ENCODE results near the gene TNS1. TPM values are rescaled to one million over a fixed set of nuclear protein-coding genes. Genes with fewer than 3 reads are reported as not detected.

The TNS1 gene
- total and polyA plus RNA-seq, 2 donors = 191 to 576 TPM

DNA sequence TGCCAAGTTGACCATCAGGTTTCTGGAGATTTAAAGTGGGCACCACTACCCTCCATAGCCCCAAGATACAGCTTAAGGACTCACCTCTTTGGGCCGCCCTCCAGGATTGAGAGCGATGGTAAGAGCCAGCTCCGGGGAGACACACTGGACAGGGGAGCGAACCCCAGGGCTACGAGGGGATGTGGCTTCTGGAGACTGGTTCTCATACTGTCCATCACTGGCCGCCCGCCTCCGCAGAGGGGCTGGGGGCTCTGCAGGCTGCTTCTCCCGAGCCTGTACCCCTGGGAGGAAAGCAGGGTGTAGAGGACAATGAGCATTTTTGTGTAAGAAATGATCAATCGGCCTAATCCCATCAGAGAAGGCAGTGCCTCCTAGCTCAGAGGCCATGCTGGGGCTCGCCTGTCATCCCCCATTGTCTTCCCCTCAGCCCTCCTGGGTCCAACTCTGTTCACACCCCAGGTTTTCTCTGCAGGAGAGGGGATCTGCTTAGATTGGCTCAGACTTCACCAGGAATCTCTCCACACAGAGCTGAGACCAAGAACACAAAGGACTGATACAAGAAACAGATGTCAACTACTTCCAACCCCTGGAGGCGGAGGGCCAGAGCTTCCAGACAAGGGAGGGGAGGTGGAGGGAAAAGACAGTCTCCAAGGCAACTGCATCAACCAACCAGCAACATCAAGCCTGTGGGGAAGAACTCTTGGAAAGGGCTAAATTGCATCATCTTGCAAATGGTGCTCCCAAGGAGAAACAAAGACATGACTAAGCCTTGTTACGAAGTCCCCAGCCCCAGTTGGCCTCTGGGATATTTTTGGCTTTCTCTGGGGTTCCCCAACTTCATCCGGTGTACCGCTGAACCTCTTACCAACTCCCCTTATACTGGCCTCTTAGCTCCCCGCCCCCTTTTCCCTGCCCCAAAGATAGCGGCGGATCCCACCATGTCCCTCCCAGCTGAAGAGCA is 166.6 kb downstream of the TNS1 start:
- Histone ChIP-seq H3K4me3 (ENCODE audit: low read depth, low read length) (no peak overlapping the region), H3K36me3 (ENCODE audit: insufficient read depth) (peaks cover 5% of the 10 kb centered on the region), H3K4me1 (ENCODE audit: insufficient read depth) (no peaks in the 10 kb centered on the region), H3K27ac (ENCODE audit: low read depth) (peak overlapping the region; percentile 24)
- peak; percentile 39 for DNase-seq (ENCODE audit: extremely low spot score)
- 65% methylated on average over 18 of the region's 18 CpGs for WGBS

DNA sequence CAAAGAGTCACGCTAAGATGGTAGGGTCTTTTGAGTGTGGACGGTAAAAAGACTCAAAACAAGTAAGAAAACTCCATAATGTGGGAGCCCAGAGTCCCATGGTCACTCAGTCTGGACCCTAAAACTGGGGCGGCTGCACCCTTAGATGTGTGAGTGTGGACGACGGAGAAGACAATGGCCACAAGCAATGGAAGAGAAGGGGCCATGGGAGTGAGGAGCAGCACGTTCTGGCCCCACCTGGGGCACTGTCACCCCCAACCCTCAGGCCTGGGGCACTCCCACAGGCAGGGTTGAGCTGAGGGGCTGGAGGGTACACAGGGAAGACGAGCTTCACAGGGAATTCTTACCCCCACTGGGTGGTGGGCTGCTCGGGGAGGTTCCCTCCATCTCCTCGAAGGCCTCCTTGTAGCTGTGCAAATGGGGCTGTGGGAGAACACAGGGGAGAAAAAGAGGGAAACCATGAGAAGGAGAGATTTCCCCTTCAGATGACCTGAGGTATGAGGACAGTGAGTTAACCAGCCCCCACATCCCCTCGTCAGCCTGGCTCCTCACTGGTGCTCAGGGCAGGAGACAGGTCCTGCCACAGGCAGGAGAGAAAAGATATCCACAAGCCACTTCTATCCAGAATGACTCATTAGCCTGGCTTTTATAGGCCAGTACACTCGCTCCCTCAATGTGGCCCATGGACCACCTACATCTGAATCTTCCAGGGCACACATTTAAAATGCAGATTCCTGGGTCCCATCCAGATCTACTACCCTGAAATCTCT is 167.9 kb downstream of the TNS1 start:
- Histone ChIP-seq H3K27ac (ENCODE audit: low read depth) (no peak overlapping the region), H3K4me3 (ENCODE audit: low read depth, low read length) (no peak overlapping the region), H3K4me1 (ENCODE audit: insufficient read depth) (no peaks in the 10 kb centered on the region), H3K36me3 (ENCODE audit: insufficient read depth) (peaks cover 9% of the 10 kb centered on the region)
- DNase-seq (ENCODE audit: extremely low spot score) = no peak
- WGBS = 89% methylated on average over 11 of the region's 11 CpGs

GRCh38 chr2:217834057-217834620 is 168.7 kb downstream of the TNS1 start:
- Histone ChIP-seq H3K4me1 (ENCODE audit: insufficient read depth) (no peaks in the 10 kb centered on the region), H3K4me3 (ENCODE audit: low read depth, low read length) (no peak overlapping the region), H3K27ac (ENCODE audit: low read depth) (no peak overlapping the region), H3K36me3 (ENCODE audit: insufficient read depth) (peaks cover 10% of the 10 kb centered on the region)
- DNase-seq (ENCODE audit: extremely low spot score) = no peak
- WGBS = 59% methylated on average over 3 of the region's 3 CpGs

- Histone ChIP-seq H3K4me1 (ENCODE audit: insufficient read depth) (no peaks in the 10 kb centered on the region), H3K27ac (ENCODE audit: low read depth) (no peak overlapping the region), H3K4me3 (ENCODE audit: low read depth, low read length) (no peak overlapping the region), H3K36me3 (ENCODE audit: insufficient read depth) (peaks cover 10% of the 10 kb centered on the region)
- no peak for DNase-seq (ENCODE audit: extremely low spot score)
- WGBS = 88% methylated on average over 8 of the region's 8 CpGs
Measured at GRCh38 chr2:217833439-217833838, 169.4 kb downstream of the TNS1 start.

DNA sequence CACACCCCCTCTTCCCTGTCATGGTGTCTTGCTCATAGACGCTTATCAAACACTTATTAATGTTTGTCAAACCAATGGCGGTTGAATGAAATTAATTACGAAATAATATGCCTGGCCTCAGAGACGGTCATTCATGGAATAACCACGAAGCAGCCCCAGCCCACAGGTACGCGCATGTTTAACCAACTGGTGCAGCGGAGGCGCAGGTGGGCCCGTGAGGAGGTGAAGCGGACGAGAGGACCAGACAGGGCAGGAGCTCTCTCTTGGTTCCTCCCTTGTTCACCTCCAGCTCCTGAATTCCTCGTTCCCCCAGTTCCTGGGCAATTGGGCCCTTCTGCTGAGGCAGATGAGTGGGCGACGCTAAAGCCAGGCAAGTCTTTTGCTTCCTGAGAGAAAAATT is 169.8 kb downstream of the TNS1 start:
- no peak overlapping the region for H3K27ac ChIP-seq (ENCODE audit: low read depth)
- no peaks in the 10 kb centered on the region for H3K4me1 ChIP-seq (ENCODE audit: insufficient read depth)
- WGBS = 90% methylated on average over 15 of the region's 15 CpGs
- peaks cover 10% of the 10 kb centered on the region for H3K36me3 ChIP-seq (ENCODE audit: insufficient read depth)
- no peak for DNase-seq (ENCODE audit: extremely low spot score)
- no peak overlapping the region for H3K4me3 ChIP-seq (ENCODE audit: low read depth, low read length)

GRCh38 chr2:217832115-217832514 is 170.7 kb downstream of the TNS1 start:
- no peak overlapping the region for H3K27ac ChIP-seq (ENCODE audit: low read depth)
- no peak overlapping the region for H3K4me3 ChIP-seq (ENCODE audit: low read depth, low read length)
- no peak for DNase-seq (ENCODE audit: extremely low spot score)
- H3K4me1 ChIP-seq (ENCODE audit: insufficient read depth) = no peaks in the 10 kb centered on the region
- 81% methylated on average over 5 of the region's 5 CpGs for WGBS
- peaks cover 10% of the 10 kb centered on the region for H3K36me3 ChIP-seq (ENCODE audit: insufficient read depth)

GRCh38 chr2:217831306-217831705 is 171.5 kb downstream of the TNS1 start:
- H3K4me3 ChIP-seq (ENCODE audit: low read depth, low read length) = no peak overlapping the region
- peaks cover 10% of the 10 kb centered on the region for H3K36me3 ChIP-seq (ENCODE audit: insufficient read depth)
- WGBS = 87% methylated on average over 10 of the region's 10 CpGs
- no peak for DNase-seq (ENCODE audit: extremely low spot score)
- H3K27ac ChIP-seq (ENCODE audit: low read depth) = no peak overlapping the region
- no peaks in the 10 kb centered on the region for H3K4me1 ChIP-seq (ENCODE audit: insufficient read depth)

GRCh38 chr2:217830807-217831206 is 172.0 kb downstream of the TNS1 start:
- Histone ChIP-seq H3K4me3 (ENCODE audit: low read depth, low read length) (no peak overlapping the region), H3K27ac (ENCODE audit: low read depth) (no peak overlapping the region), H3K36me3 (ENCODE audit: insufficient read depth) (peaks cover 10% of the 10 kb centered on the region), H3K4me1 (ENCODE audit: insufficient read depth) (no peaks in the 10 kb centered on the region)
- no peak for DNase-seq (ENCODE audit: extremely low spot score)
- WGBS = 67% methylated on average over 6 of the region's 6 CpGs

GRCh38 chr2:217830061-217830460 is 172.7 kb downstream of the TNS1 start:
- H3K4me1 ChIP-seq (ENCODE audit: insufficient read depth) = no peaks in the 10 kb centered on the region
- WGBS = 87% methylated on average over 9 of the region's 9 CpGs
- no peak for DNase-seq (ENCODE audit: extremely low spot score)

DNA sequence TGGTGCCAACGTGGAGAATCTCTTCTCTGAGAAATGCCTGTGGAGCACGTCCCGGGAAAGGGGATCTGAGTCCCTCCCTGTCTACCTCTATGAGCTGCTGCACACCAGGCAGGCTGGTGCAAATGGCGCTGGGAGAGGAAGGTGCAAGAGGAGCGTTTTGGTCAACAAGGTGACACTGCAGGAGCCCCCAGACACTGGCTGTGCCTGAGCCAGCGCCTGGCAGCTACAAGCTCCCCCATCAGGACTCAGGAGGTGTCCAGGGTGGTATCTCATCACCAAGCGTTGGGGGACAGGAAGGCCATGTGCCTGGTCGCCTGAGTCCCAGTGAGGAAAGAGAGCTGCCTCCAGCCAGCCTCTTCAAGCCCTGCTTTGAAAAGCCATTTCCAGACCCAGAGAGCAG is 173.4 kb downstream of the TNS1 start:
- no peaks in the 10 kb centered on the region for H3K4me1 ChIP-seq (ENCODE audit: insufficient read depth)
- 54% methylated on average over 8 of the region's 8 CpGs for WGBS

More at GRCh38 chr2:217830061-217830460, 172.7 kb downstream of the TNS1 start:
- Histone ChIP-seq H3K27ac (ENCODE audit: low read depth) (no peak overlapping the region), H3K4me3 (ENCODE audit: low read depth, low read length) (no peak overlapping the region), H3K36me3 (ENCODE audit: insufficient read depth) (peaks cover 8% of the 10 kb centered on the region)

DNA sequence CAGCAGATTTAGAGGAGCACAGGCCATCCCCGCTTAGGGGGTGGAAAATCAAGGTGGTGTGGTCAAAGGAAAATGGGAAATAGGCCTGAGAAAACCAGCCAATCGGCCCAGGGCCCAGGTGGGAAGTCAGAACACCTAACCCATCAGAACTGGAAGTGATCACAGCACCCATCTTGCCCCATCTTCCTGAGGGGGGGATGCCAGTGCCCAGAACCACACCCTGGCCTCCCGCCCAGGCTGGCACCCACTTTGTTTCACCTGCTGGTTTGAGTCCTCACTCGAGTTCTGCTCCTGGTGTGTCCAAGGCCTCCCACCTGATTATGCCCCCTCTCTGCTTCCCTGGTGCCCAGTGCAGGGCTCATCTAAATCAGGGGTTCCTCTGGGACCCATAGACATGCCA is 174.5 kb downstream of the TNS1 start:
- DNase-seq (ENCODE audit: extremely low spot score) = no peak
- Histone ChIP-seq H3K27ac (ENCODE audit: low read depth) (no peak overlapping the region), H3K36me3 (ENCODE audit: insufficient read depth) (peaks cover 7% of the 10 kb centered on the region), H3K4me3 (ENCODE audit: low read depth, low read length) (no peak overlapping the region), H3K4me1 (ENCODE audit: insufficient read depth) (no peaks in the 10 kb centered on the region)
- WGBS = 75% methylated on average over 4 of the region's 4 CpGs

More for the DNA sequence above, 173.4 kb downstream of the TNS1 start:
- H3K27ac ChIP-seq (ENCODE audit: low read depth) = no peak overlapping the region
- peaks cover 7% of the 10 kb centered on the region for H3K36me3 ChIP-seq (ENCODE audit: insufficient read depth)
- no peak overlapping the region for H3K4me3 ChIP-seq (ENCODE audit: low read depth, low read length)
- DNase-seq (ENCODE audit: extremely low spot score) = no peak

DNA sequence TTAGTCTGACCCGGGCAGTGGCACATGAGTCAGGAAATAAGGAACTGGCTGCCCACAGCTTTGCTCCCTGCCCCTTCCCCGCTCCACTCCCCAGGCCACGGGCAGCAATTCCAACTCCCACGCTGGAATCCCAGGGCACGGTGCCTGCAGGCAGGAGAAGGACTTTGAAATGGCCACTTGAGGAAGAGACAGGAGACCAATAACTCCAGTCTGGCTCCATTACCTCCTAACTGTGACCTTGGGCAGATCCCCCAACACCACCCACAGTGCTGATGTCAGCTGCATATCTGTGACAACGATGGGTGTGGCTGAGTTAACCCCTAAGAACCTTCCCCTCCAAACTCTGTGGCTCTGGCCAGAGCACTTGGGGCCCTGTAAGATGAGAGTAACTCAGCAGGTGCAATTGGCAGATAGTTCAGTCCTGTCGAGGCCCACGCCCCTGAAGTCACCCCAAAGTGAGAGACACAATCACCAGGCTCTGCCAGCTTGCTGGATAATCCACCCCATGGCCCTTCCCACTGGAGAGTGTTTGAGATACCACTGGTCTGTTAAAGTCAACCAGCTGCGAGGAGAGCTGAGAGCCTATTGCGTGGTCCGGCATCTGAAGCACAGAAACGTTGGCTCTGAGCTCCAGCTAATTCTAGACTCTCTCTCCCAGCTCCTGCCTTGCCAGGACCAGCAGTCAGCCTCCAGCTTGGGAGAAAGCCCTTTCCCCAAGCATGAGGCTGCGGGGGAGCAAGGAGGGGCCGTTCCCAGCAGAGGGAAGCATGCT is 175.2 kb downstream of the TNS1 start:
- no peak for DNase-seq (ENCODE audit: extremely low spot score)
- 35% methylated on average over 14 of the region's 14 CpGs for WGBS
- Histone ChIP-seq H3K4me3 (ENCODE audit: low read depth, low read length) (no peak overlapping the region), H3K36me3 (ENCODE audit: insufficient read depth) (peaks cover 7% of the 10 kb centered on the region), H3K4me1 (ENCODE audit: insufficient read depth) (no peaks in the 10 kb centered on the region), H3K27ac (ENCODE audit: low read depth) (no peak overlapping the region)

DNA sequence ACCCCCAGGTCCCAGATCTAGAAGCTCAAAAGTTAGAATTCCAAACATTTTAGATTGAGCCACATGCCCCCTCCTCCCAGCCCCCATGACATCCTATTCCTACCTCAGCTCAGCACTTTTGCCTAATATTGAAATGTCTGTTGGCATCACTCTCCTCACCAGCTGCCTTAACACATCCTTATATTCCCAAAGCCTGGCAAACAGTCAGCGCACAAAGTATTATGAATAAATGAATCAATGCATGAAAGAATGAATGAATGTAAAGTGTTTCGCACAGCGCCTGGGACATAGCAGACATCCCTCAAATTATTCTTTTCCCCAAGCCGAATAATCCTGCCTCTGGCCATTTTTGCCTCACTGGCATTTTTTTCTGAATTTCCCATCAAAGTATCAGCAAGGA is 175.8 kb downstream of the TNS1 start:
- DNase-seq (ENCODE audit: extremely low spot score) = no peak
- Histone ChIP-seq H3K4me1 (ENCODE audit: insufficient read depth) (no peaks in the 10 kb centered on the region), H3K36me3 (ENCODE audit: insufficient read depth) (peaks cover 7% of the 10 kb centered on the region), H3K27ac (ENCODE audit: low read depth) (no peak overlapping the region), H3K4me3 (ENCODE audit: low read depth, low read length) (no peak overlapping the region)
- 83% methylated on average over 4 of the region's 4 CpGs for WGBS

All from urinary bladder (tissue), 4 donors.